ENCODE measurements around the gene RPTOR.

RPTOR gene

GRCh38 chr17:80586846-80587228 is 42.2 kb downstream of the RPTOR start:
- TF ChIP-seq CTCF (IDR thresholded peaks at IDR 0.05; ENCODE audit: insufficient read depth, low read depth, low read length, missing control alignments): no peak
- DNase-seq (ENCODE audit: low read depth): no peak
- H3K4me3 ChIP-seq (ENCODE audit: low read depth, low read length): no peak overlapping the region

GRCh38 chr17:80588702-80589383 is 44.2 kb downstream of the RPTOR start:
- no peak overlapping the region for H3K4me3 ChIP-seq (ENCODE audit: low read depth, low read length)
- TF ChIP-seq CTCF (IDR thresholded peaks at IDR 0.05; ENCODE audit: insufficient read depth, low read depth, low read length, missing control alignments): no peak
- no peak for DNase-seq (ENCODE audit: low read depth)

GRCh38 chr17:80591788-80592187 is 47.1 kb downstream of the RPTOR start:
- no peak for TF ChIP-seq CTCF (IDR thresholded peaks at IDR 0.05; ENCODE audit: insufficient read depth, low read depth, low read length, missing control alignments)
- no peak for DNase-seq (ENCODE audit: low read depth)
- no peak overlapping the region for H3K4me3 ChIP-seq (ENCODE audit: low read depth, low read length)

- no peak for TF ChIP-seq CTCF (IDR thresholded peaks at IDR 0.05; ENCODE audit: insufficient read depth, low read depth, low read length, missing control alignments)
- no peak overlapping the region for H3K4me3 ChIP-seq (ENCODE audit: low read depth, low read length)
- no peak for DNase-seq (ENCODE audit: low read depth)
Measured at GRCh38 chr17:80592243-80592642, 47.6 kb downstream of the RPTOR start.

GRCh38 chr17:80593181-80593580 is 48.5 kb downstream of the RPTOR start:
- DNase-seq (ENCODE audit: low read depth): no peak
- H3K4me3 ChIP-seq (ENCODE audit: low read depth, low read length): no peak overlapping the region
- TF ChIP-seq CTCF (IDR thresholded peaks at IDR 0.05; ENCODE audit: insufficient read depth, low read depth, low read length, missing control alignments): no peak

GRCh38 chr17:80594431-80595269 is 50.0 kb downstream of the RPTOR start:
- H3K4me3 ChIP-seq (ENCODE audit: low read depth, low read length): no peak overlapping the region
- TF ChIP-seq CTCF (IDR thresholded peaks at IDR 0.05; ENCODE audit: insufficient read depth, low read depth, low read length, missing control alignments): no peak
- DNase-seq (ENCODE audit: low read depth): no peak
